Bronchial epithelial cell (primary cell): ENCODE measurements around the gene TTYH3. TPM values are rescaled to one million over a fixed set of nuclear protein-coding genes. Genes with fewer than 3 reads are reported as not detected.

Experiments
- DNase-seq: peaks from one replicate; pipeline ENCODE4 v3.0.0-alpha.2; 2010; ENCODE audit warnings: low read depth
- FAIRE-seq: peaks from 2 replicates; lab custom pipeline; 2011; peaks lifted over from hg19 to GRCh38; lab: Jason Lieb, UNC
- H3K27me3 ChIP-seq: 2 replicates; pipeline ENCODE4 v1.5.1; 2011; ENCODE audit warnings: low read length; ENCODE audit not compliant: control insufficient read depth, insufficient read depth
- H3K36me3 ChIP-seq: 2 replicates; pipeline ENCODE4 v1.5.1; 2011; ENCODE audit warnings: low read length; ENCODE audit not compliant: control insufficient read depth, insufficient read depth
- H3K4me3 ChIP-seq: 2 replicates; pipeline ENCODE4 v1.5.1; 2011; ENCODE audit warnings: mild to moderate bottlenecking, low read depth, low read length, control low read depth
- total RNA-seq: library from RNA; depleted of rRNA; stranded (reverse); fragments of >200 nt; gene quantifications from 2 replicates; pipeline ENCODE4 v1.2.1, GENCODE V29; 2014
- TF ChIP-seq, protein P1 (sequence below): IDR thresholded peaks from 2 replicates; pipeline ENCODE4 v1.5.1; 2011; ENCODE audit warnings: mild to moderate bottlenecking, moderate library complexity, low read length, control low read depth, inconsistent platforms; ENCODE audit not compliant: insufficient read depth, severe bottlenecking

Gene TTYH3
- total RNA-seq, 1 donor from 2014 or later: 5.8 TPM

DNA sequence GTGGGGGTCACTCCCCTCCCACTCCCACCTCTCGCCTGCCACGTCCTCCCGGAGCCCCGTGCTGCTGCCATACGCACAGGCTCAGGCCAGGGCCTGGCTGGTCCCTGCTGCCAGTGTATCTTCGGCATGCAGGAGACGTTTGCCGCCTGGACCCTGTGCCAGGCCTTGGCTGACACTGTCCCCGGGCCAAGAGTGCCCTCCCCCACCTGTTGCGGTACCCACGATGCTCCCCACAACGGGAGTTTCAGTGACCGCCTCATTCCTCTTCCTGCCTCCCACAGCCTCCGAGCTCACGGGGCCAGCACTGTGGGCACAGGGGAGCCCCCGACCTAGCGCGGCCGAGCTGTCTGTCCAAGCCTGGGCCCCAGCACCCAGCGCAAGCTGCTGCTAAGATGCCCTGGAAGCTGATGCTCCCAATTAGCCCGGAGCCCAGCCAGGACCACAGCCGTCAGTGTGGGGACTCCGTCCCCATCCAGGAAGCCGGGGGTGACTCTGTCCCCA, 7.4 kb downstream of the TTYH3 start:
- Histone ChIP-seq H3K36me3 (peaks cover 5% of the 10 kb centered on the region), H3K27me3 (no peaks in the 10 kb centered on the region), H3K4me3 (no peak overlapping the region)
- no peak for DNase-seq
- no peak for FAIRE-seq
- TF ChIP-seq, protein P1, sequence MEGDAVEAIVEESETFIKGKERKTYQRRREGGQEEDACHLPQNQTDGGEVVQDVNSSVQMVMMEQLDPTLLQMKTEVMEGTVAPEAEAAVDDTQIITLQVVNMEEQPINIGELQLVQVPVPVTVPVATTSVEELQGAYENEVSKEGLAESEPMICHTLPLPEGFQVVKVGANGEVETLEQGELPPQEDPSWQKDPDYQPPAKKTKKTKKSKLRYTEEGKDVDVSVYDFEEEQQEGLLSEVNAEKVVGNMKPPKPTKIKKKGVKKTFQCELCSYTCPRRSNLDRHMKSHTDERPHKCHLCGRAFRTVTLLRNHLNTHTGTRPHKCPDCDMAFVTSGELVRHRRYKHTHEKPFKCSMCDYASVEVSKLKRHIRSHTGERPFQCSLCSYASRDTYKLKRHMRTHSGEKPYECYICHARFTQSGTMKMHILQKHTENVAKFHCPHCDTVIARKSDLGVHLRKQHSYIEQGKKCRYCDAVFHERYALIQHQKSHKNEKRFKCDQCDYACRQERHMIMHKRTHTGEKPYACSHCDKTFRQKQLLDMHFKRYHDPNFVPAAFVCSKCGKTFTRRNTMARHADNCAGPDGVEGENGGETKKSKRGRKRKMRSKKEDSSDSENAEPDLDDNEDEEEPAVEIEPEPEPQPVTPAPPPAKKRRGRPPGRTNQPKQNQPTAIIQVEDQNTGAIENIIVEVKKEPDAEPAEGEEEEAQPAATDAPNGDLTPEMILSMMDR: no peak

DNA sequence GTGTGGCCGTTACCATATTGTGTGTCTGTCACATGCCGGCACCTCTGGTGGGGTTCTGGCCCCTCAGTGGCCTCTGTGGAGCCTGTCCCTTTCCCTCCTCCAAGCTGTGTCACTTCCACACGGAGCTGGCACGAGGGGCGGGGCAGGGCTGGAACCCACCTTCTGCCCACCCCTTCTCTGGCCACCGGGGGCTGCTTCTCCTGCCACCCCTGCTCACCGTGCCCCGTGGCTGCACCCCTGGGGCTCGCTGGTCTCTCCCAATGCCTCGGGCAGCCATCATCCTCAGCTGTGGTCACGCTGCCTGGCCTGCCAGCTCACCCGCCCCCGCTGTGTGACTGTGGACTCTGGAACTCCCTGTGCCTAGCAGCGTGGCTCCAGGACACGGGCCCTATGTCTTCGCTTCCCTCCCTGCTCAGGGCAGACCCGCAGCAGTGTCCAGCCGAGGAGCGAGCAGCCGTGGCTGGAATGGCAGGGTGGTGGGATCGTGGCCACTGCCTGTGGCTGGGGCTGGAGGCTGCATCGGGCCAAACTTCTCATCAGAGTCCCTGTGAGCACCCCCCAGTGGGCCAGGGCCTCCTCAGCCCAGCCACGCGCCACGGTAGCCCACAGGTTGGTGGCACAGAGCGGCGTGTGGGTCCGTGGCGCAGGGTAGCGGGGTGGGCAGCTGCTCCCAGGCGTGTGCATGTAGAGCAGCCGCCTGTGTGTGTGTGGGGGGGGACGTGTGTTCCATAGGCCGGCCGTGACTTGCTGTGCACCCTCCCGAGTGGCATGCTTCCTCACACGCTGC, 8.1 kb downstream of the TTYH3 start:
- no peak for DNase-seq
- no peaks in the 10 kb centered on the region for H3K27me3 ChIP-seq
- TF ChIP-seq, protein P1: no peak
- H3K36me3 ChIP-seq: peaks cover 5% of the 10 kb centered on the region
- no peak overlapping the region for H3K4me3 ChIP-seq
- FAIRE-seq: no peak

DNA sequence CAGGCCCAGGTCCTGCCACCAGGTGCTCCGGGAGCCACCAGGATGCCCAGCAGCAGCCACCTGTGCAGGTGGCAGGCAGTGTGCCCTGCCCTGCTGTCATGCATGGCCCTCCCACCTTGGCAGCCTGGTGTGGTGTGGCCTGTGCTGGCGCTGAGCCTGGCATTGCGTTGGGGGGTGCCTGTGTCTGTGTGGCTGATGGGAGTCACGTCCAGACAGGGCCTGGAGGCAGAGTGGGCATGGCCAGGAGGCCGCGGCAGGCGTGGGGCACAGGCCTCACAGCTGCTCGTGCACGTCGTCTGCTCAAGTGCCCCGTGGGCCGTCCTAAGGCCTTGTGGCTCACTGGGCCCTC, 8.7 kb downstream of the TTYH3 start:
- no peaks in the 10 kb centered on the region for H3K27me3 ChIP-seq
- FAIRE-seq (no peak), DNase-seq (peak; percentile 30)
- H3K36me3 ChIP-seq: peaks cover 7% of the 10 kb centered on the region
- TF ChIP-seq, protein P1: peak; percentile 7
- H3K4me3 ChIP-seq: no peak overlapping the region

DNA sequence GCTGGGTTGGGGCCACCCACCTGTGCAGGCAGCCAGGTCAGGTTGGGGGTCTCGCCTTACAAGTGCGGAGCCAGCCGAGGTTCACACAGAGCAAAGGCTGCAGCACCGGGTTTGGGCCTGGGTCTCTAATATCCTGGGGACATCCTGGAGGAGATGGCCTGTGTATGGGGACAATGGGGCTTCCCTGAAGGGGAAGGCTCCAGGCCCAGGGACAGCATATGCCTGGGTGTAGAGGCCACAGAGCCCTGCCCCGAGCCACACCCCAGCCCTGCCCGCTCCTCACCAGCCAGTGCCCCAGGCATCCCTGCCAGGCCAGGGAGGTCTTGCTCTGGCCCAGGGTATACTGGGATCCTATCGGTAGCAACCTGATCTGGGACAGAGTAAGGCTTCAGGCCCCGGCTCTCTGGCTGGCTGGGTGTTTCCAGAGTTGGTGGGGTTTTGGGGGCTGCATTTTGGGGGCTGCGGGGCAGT, 9.1 kb downstream of the TTYH3 start:
- DNase-seq: no peak
- no peak overlapping the region for H3K4me3 ChIP-seq
- TF ChIP-seq, protein P1: no peak

DNA sequence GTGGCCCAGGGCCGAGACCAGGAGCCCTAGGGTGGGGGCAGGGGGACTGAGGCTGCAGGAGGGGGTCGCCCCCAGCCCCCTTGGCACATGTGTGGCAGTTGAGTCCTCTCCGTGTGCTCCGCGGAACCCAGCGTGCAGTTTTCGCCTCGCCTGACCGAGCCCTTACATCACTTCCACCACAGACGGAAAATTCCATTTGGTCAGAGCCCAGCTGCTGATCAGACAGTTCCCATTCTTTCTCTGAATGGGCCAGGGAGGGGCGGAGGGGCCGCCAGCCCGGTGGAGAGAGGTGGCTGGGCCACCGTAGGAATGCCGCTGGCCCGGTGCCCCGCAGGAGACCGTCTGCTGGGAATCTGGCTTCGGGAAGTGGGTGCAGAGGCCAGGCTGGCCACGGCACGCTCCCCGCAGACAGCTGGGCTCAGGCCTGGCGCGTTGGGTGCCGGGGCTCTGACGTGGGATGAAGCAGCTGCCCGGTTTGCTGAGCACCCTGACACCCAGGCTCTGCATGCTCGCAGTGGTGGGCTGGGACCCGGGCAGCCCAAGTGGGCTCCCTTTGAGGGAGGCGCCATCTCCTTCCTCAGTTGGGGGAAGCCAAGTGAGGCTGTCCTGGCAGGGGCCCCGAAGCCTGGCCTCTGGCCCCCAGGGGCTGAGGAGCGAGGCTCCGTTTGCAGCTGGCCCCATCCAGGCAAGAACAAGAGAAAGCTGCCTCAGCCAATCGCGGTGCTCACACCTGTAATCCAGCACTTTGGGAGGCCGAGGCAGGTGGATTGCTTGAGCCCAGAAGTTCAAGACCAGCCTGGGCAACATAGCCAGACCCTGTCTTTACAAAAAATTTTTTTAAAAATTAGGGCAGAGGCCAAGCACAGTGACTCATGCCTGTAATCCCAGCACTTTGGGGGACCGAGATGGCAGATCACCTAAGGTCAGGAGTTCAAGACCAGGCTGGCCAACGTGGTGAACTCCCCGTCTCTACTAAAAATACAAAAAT, 9.9 kb downstream of the TTYH3 start:
- H3K36me3 ChIP-seq: peaks cover 2% of the 10 kb centered on the region
- no peak for FAIRE-seq
- TF ChIP-seq, protein P1: no peak

More for the DNA sequence above, 9.1 kb downstream of the TTYH3 start:
- Histone ChIP-seq H3K27me3 (no peaks in the 10 kb centered on the region), H3K36me3 (peaks cover 5% of the 10 kb centered on the region)
- FAIRE-seq: no peak

More for the DNA sequence above, 9.9 kb downstream of the TTYH3 start:
- Histone ChIP-seq H3K4me3 (no peak overlapping the region), H3K27me3 (no peaks in the 10 kb centered on the region)
- DNase-seq: peak; percentile 53
